T-cell (primary cell): ENCODE measurements around the gene ULK4. TPM values are rescaled to one million over a fixed set of nuclear protein-coding genes. Genes with fewer than 3 reads are reported as not detected.

Experiments used
- ATAC-seq, 4 experiments: fragments of 200-7000 bp in 3 of 4; fragments of 150-1000 bp in 1 of 4; cut with Tn5 transposase; replicated peaks in 1 of 4; 1 replicate in 3 of 4; 2 replicates in 1 of 4; pipeline ENCODE4 v1.10.0; 2021; ENCODE audit warnings: moderate library complexity in 3 of 4, mild to moderate bottlenecking in 2 of 4, moderate number of reproducible peaks in 1 of 4
- CTCF ChIA-PET, 2 donors: fragments of 300-600 bp; sonication (Branson Sonifier 250); formaldehyde crosslinking; loops; one replicate each; lab custom pipeline; 2022; ENCODE audit warnings: antibody characterized with exemption in 2 of 2; lab: Charles Lee
- POLR2A ChIA-PET, 2 donors: fragments of 300-600 bp; sonication (Branson Sonifier 250); formaldehyde crosslinking; loops; one replicate each; lab custom pipeline; 2022; ENCODE audit warnings: antibody characterized with exemption in 2 of 2; lab: Charles Lee
- DNase-seq, 35 experiments: peaks; one replicate each; pipeline versions ENCODE4 v3.0.0 to v3.0.0-alpha.2; 2013 to 2023
- H3K27ac ChIP-seq: one replicate; pipeline ENCODE4 v1.5.1; 2013; ENCODE audit warnings: low read length
- H3K27me3 ChIP-seq, 2 experiments: replicated peaks in 1 of 2; 1 replicate in 1 of 2; 2 replicates in 1 of 2; pipeline versions ENCODE4 v1.6.1 to v1.7.0; 2013; ENCODE audit warnings: low read length in 1 of 2, mixed read lengths in 1 of 2; ENCODE audit not compliant: control insufficient read depth in 2 of 2, insufficient read depth in 2 of 2; ENCODE audit errors: extremely low read depth in 1 of 2
- H3K36me3 ChIP-seq, 2 donors: 1 replicate in 1 of 2; 2 replicates in 1 of 2; pipeline versions ENCODE4 v1.6.1 to v1.7.0; 2013; ENCODE audit warnings: low read length in 1 of 2; ENCODE audit not compliant: control insufficient read depth in 2 of 2, insufficient read depth in 1 of 2; ENCODE audit errors: extremely low read depth in 1 of 2
- H3K4me1 ChIP-seq, 2 experiments: 1 replicate in 1 of 2; 2 replicates in 1 of 2; pipeline versions ENCODE4 v1.6.1 to v1.7.0; 2013; ENCODE audit warnings: low read length in 2 of 2, mixed read lengths in 1 of 2; ENCODE audit not compliant: insufficient read depth in 2 of 2, control insufficient read depth in 1 of 2; ENCODE audit errors: extremely low read depth in 1 of 2
- H3K4me3 ChIP-seq, 2 donors: 1 replicate in 1 of 2; 2 replicates in 1 of 2; pipeline versions ENCODE4 v1.5.1 to v1.7.0; 2013; ENCODE audit warnings: mild to moderate bottlenecking in 2 of 2, low read length in 1 of 2, moderate library complexity in 1 of 2; ENCODE audit not compliant: control insufficient read depth in 1 of 2; ENCODE audit errors: extremely low read depth in 1 of 2
- H3K9me3 ChIP-seq: 2 replicates; pipeline ENCODE4 v1.7.0; 2013
- H3K27ac Mint-ChIP-seq, 2 donors: one replicate each; pipeline ENCODE4 v1.8.0; 2020 to 2021; ENCODE audit warnings: mild to moderate bottlenecking in 2 of 2, mixed read lengths in 2 of 2
- H3K27me3 Mint-ChIP-seq, 2 donors: one replicate each; pipeline ENCODE4 v1.8.0; 2021 to 2022; ENCODE audit warnings: mixed read lengths in 2 of 2
- H3K36me3 Mint-ChIP-seq: one replicate; pipeline ENCODE4 v1.8.0; 2021; ENCODE audit warnings: mixed read lengths
- H3K4me1 Mint-ChIP-seq, 3 donors: one replicate each; pipeline ENCODE4 v1.8.0; 2020 to 2022; ENCODE audit warnings: mixed read lengths in 3 of 3, mild to moderate bottlenecking in 1 of 3
- H3K4me3 Mint-ChIP-seq, 3 donors: one replicate each; pipeline ENCODE4 v1.8.0; 2020 to 2022; ENCODE audit warnings: mild to moderate bottlenecking in 3 of 3, mixed read lengths in 3 of 3, moderate library complexity in 3 of 3
- H3K9me3 Mint-ChIP-seq, 3 donors: one replicate each; pipeline ENCODE4 v1.8.0; 2020 to 2022; ENCODE audit warnings: mixed read lengths in 3 of 3
- WGBS: methylation state at CpG from one replicate; pipeline ENCODE4 v1.1.5; 2013; ENCODE audit warnings: missing lambda C conversion rate; ENCODE audit not compliant: insufficient coverage; 5-methylcytosine and 5-hydroxymethylcytosine counted together
- total RNA-seq, 35 experiments: library from RNA in 6 of 35; stranded (reverse) in 6 of 35; fragments of 120-200 nt in 1 of 35; gene quantifications; one replicate each; pipeline versions ENCODE4 v1.2.1 to v1.2.4 and lab custom pipeline; 2013 to 2026

ULK4 gene
- total RNA-seq, 5 donors from 2014 or later (not counting 1 experiment from before 2014, with no cell fraction given), result 17.5 to 28.2 (median 19.7) TPM

DNA sequence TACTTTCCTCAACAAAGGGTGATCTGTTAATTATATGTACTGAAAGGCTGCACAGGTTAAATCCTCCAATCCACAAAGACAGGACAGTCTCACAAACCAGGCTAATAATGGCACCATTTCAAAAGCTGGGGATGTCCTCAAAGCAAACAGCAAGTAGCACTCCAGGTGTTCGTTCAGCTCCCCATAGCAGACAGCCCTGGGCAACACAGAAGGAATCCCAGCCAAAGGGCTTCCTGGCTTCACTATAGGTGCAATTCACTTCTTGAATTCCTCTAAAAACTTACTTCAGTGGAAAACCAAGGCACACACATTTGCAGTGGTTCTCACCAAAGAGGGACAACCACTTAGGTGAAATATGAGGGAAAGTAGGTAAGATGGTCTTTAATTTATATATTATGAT lies 595.9 kb downstream of the ULK4 start:
- H3K36me3 ChIP-seq, result no peaks in the 10 kb centered on the region
- no peak for DNase-seq
- ChIA-PET CTCF (no interaction called here), POLR2A (interaction anchor here in 1 of 2 donors (0.6 kb wide), 1 partner anchor 35 kb away, joined by 3 read pairs; no protein-coding TSS in a partner anchor)
- WGBS, result 86% methylated on average over 1 of the region's 1 CpG
- no peaks in the 10 kb centered on the region for H3K27me3 Mint-ChIP-seq
- H3K27ac Mint-ChIP-seq, result no peak overlapping the region
- no peaks in the 10 kb centered on the region for H3K9me3 Mint-ChIP-seq
- no peaks in the 10 kb centered on the region for H3K4me1 Mint-ChIP-seq
- H3K9me3 ChIP-seq, result no peaks in the 10 kb centered on the region
- no peak overlapping the region for H3K4me3 Mint-ChIP-seq
- no peak for ATAC-seq
- H3K27ac ChIP-seq, result no peak overlapping the region
- H3K27me3 ChIP-seq, result peaks cover 0 to 3% of the 10 kb centered on the region in 2 experiments
- no peaks in the 10 kb centered on the region for H3K4me1 ChIP-seq
- H3K4me3 ChIP-seq, result no peak overlapping the region
- H3K36me3 Mint-ChIP-seq, result peaks cover 4% of the 10 kb centered on the region

DNA sequence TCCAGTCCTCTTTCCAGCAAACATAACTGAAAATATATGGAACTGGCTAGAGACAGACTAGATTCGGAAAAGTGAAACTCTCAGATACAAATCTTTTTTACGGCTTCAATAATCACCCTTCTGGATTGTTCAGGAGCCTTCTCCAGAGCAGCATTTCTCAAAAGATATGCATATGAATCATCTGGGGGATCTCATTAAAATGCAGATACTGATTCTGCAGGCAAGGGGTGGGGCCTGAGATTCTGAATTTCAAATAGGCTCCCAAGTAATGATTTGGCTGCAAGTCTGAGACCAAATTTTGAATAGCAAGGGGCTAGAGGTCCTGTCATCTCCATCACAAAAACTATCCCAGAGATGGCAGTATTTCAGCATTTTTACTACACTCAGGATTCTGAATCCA lies 597.2 kb downstream of the ULK4 start:
- DNase-seq (no peak), ATAC-seq (no peak)
- H3K27ac Mint-ChIP-seq, result no peak overlapping the region
- POLR2A ChIA-PET, result no interaction called here
- no peaks in the 10 kb centered on the region for H3K27me3 ChIP-seq
- H3K4me3 ChIP-seq, result no peak overlapping the region
- no peaks in the 10 kb centered on the region for H3K36me3 ChIP-seq
- H3K27me3 Mint-ChIP-seq, result no peaks in the 10 kb centered on the region
- no peak overlapping the region for H3K27ac ChIP-seq
- WGBS, result no CpG with 5 or more reads among the region's 2 CpGs
- no peaks in the 10 kb centered on the region for H3K9me3 ChIP-seq
- no peaks in the 10 kb centered on the region for H3K4me1 Mint-ChIP-seq
- no peaks in the 10 kb centered on the region for H3K4me1 ChIP-seq
- CTCF ChIA-PET, result no interaction called here
- H3K4me3 Mint-ChIP-seq, result no peak overlapping the region
- peaks cover 12% of the 10 kb centered on the region for H3K36me3 Mint-ChIP-seq
- H3K9me3 Mint-ChIP-seq, result no peaks in the 10 kb centered on the region

DNA sequence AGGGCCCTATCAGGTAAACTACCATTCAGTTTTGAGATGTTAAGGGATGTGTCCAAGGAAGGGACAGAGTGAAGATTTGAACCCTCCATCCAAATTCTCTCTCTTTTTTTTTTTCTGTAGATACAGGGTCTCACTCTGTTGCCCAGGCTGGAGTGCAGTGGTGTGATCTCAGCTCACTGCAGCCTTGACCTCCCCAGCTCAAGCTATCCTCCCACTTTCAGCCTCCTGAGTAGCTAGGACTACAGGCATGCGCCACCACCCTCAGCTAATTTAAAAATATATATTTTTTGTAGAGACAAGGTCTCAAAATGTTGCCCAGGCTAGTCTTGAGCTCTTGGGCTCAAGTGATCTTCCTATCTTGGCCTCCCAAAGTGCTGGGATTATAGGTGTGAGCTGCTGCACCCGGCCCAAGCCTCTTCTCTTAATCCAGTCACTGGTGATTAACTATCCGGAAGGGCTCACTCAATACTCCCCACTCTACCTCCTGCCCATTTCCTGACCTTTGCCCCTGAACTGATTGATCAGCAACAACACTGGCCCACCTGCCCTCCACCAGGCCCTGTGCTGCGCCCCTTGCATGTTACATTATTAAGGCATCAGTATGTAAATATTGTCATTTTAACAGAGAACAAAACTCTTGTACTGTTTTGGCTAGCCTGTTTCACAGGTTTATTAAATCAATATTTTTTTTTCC lies 597.9 kb downstream of the ULK4 start:
- DNase-seq (no peak), ATAC-seq (no peak)
- WGBS, result no CpG with 5 or more reads among the region's 4 CpGs
- CTCF ChIA-PET, result no interaction called here
- H3K4me1 ChIP-seq, result no peaks in the 10 kb centered on the region
- H3K9me3 ChIP-seq, result no peaks in the 10 kb centered on the region
- Mint-ChIP-seq H3K27me3 (no peaks in the 10 kb centered on the region), H3K4me3 (no peak overlapping the region), H3K36me3 (peaks cover 19% of the 10 kb centered on the region), H3K27ac (no peak overlapping the region), H3K9me3 (no peaks in the 10 kb centered on the region), H3K4me1 (no peaks in the 10 kb centered on the region)
- H3K27ac ChIP-seq, result no peak overlapping the region
- H3K27me3 ChIP-seq, result peaks cover 0 to 1% of the 10 kb centered on the region in 2 experiments
- no peaks in the 10 kb centered on the region for H3K36me3 ChIP-seq
- H3K4me3 ChIP-seq, result no peak overlapping the region
- POLR2A ChIA-PET, result no interaction called here

DNA sequence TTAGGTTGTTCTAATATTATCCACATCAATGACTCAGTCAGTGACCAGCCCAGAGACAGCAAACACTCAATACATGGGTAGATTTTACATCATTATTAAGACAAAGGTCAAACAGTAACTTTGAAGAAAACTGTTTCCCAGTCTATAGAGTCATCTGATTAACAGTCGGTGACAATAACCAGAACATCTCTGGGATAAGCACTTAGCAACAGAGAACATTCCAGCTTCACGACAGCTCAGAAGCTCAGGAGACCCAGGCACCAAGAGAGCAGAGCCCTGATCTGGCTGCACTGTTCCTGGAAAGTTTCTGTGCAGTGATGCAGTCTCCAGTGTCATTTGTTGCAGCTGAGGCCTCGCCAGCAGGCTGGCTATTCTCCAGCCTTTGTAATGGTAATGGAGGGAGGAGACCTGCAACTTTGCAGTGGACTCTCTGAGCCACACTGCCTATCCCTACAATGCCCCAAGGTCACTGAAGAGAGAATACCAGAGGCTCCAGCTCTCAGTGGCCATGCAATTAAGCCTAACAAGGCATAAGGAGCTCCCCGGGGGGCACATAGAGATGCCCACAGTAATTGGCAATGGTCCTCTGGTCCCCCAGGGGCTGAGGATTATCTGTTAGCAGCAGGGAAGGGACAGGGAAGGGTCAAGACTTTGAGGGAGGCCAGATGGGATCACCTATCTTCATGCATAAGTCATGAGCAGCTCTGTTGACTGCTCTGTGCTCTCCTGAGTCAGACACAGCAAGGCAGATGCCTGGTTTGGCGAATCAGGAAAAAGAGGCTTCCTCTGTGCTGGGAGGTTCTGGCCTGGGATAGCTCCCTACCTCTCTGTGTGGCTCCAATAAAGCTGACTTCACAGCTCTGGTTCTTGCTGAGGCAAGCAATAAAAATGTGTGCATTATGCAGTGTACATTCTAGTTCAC lies 599.0 kb downstream of the ULK4 start:
- Mint-ChIP-seq H3K27ac (no peak overlapping the region), H3K4me1 (no peaks in the 10 kb centered on the region), H3K27me3 (no peaks in the 10 kb centered on the region), H3K4me3 (no peak overlapping the region), H3K9me3 (no peaks in the 10 kb centered on the region), H3K36me3 (peaks cover 28% of the 10 kb centered on the region)
- H3K4me3 ChIP-seq, result no peak overlapping the region
- no peaks in the 10 kb centered on the region for H3K4me1 ChIP-seq
- ATAC-seq (no peak), DNase-seq (no peak)
- H3K36me3 ChIP-seq, result no peaks in the 10 kb centered on the region
- H3K27me3 ChIP-seq, result peaks cover 0 to 2% of the 10 kb centered on the region in 2 experiments
- 88% methylated on average over 4 of the region's 5 CpGs for WGBS
- H3K9me3 ChIP-seq, result no peaks in the 10 kb centered on the region
- H3K27ac ChIP-seq, result no peak overlapping the region
- ChIA-PET CTCF (no interaction called here), POLR2A (interaction anchor here in 1 of 2 donors (0.6 kb wide), 1 partner anchor 803 kb away, joined by 4 read pairs; no protein-coding TSS in a partner anchor)

DNA sequence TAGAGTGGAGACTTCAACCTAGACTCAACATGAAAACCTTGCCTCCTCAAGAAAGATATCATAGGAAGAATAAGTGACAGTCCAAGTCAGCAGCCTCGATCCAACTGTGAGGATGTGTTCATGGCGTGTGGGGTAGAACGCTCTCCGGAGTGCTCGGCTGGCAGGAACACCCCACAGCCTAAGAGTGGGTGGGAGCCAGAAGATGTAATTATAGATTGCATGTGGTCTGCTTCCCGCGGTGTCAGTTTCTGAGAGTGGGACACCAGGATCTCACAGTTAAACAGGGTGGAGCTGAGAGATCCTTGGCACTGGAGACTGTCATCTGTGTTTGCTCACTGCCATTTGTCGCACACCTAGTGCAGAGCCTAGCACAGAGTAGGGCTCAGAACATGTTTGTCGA lies 604.6 kb downstream of the ULK4 start:
- H3K27ac Mint-ChIP-seq, result no peak overlapping the region
- WGBS, result 84% methylated on average over 9 of the region's 9 CpGs

DNA sequence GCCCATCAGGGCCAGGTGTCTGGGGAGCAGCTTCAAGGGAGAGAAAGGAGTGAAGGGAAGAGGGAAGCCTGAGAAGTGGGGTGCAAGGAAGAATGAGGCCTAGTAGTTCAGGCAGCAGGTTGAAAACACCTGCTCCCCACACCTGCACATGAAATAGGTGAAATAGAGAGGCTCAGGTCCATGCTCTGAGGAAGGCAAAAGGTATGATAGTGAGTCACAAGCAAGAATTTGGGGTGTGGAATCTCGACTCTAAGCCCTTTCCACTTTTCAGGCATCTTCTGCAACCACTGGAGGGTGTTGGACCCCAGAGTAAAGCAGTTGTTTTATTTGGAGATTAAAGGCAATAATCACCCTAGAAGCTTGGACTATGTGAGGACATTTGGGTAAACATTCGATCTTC lies 605.1 kb downstream of the ULK4 start:
- Mint-ChIP-seq H3K4me3 (no peak overlapping the region), H3K36me3 (peaks cover 35% of the 10 kb centered on the region), H3K4me1 (no peaks in the 10 kb centered on the region), H3K27me3 (no peaks in the 10 kb centered on the region), H3K9me3 (no peaks in the 10 kb centered on the region), H3K27ac (no peak overlapping the region)
- Histone ChIP-seq H3K9me3 (no peaks in the 10 kb centered on the region), H3K4me1 (no peaks in the 10 kb centered on the region), H3K36me3 (no peaks in the 10 kb centered on the region), H3K4me3 (no peak overlapping the region), H3K27ac (no peak overlapping the region), H3K27me3 (peaks cover 0 to 2% of the 10 kb centered on the region in 2 experiments)
- ATAC-seq, result no peak
- no peak for DNase-seq
- WGBS, result no CpG with 5 or more reads among the region's 2 CpGs
- CTCF ChIA-PET, result no interaction called here
- POLR2A ChIA-PET, result no interaction called here

More for the DNA sequence above, 604.6 kb downstream of the ULK4 start:
- Histone ChIP-seq H3K27ac (no peak overlapping the region), H3K36me3 (no peaks in the 10 kb centered on the region), H3K27me3 (peaks cover 0 to 2% of the 10 kb centered on the region in 2 experiments), H3K4me1 (no peaks in the 10 kb centered on the region), H3K4me3 (no peak overlapping the region), H3K9me3 (no peaks in the 10 kb centered on the region)
- ATAC-seq (no peak), DNase-seq (no peak)
- Mint-ChIP-seq H3K4me1 (no peaks in the 10 kb centered on the region), H3K9me3 (no peaks in the 10 kb centered on the region), H3K27me3 (no peaks in the 10 kb centered on the region), H3K36me3 (peaks cover 35% of the 10 kb centered on the region), H3K4me3 (no peak overlapping the region)
- CTCF ChIA-PET, result no interaction called here
- POLR2A ChIA-PET, result interaction anchor here in 1 of 2 donors (0.6 kb wide), 1 partner anchor 48 kb away, joined by 4 read pairs; no protein-coding TSS in a partner anchor
